Measurements from ENCODE around the gene RHEBL1. TPM values are rescaled to one million over a fixed set of nuclear protein-coding genes. Genes with fewer than 3 reads are reported as not detected.

RHEBL1 gene, protein sequence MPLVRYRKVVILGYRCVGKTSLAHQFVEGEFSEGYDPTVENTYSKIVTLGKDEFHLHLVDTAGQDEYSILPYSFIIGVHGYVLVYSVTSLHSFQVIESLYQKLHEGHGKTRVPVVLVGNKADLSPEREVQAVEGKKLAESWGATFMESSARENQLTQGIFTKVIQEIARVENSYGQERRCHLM
- 0.36 and 1.0 TPM in 2 replicates for total RNA-seq

DNA sequence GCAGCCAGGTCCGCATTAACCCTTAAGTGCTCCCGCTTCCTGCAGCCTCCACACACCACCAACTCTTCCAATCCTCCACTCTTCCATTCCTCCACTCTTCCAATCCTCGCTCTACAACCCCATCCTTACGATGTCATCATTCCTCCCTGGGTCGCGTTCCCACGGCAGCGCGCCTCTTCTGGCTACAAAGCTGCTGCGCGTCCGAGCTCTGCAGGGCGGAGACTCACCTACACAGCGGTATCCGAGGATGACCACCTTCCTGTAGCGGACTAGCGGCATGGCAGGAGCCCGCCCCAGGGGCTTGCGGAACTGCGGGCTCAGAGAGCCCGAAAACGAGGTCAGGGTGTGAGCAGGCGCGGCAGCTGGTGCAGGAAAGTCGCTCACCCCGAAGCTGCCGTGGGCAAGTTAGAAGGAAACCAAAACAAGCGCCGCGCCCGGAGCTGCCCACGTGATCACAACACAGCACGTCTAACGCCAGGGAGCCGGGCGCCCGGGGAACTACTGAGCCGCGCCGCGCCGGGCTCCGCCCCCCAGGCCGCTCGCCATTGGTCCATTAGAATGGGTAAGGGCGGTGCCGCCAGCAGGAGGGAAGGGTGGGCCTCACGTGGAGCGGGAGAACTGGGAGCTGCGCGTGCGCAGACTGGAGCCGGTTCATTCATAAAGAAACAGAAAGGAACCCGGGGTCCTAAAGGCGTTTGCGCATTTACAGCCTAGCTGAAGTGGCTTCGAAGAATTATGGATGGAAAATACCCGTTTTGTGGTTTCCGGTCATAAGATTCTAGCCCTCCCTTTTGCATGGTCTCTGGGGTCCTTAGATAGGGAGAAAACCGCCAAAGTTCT, at the start of gene RHEBL1:
Gene RHEBL1 (minus strand): TSS at position 473 of the 840 bp plus-strand sequence. CDS start 194 bp downstream, at position 279.

DNA sequence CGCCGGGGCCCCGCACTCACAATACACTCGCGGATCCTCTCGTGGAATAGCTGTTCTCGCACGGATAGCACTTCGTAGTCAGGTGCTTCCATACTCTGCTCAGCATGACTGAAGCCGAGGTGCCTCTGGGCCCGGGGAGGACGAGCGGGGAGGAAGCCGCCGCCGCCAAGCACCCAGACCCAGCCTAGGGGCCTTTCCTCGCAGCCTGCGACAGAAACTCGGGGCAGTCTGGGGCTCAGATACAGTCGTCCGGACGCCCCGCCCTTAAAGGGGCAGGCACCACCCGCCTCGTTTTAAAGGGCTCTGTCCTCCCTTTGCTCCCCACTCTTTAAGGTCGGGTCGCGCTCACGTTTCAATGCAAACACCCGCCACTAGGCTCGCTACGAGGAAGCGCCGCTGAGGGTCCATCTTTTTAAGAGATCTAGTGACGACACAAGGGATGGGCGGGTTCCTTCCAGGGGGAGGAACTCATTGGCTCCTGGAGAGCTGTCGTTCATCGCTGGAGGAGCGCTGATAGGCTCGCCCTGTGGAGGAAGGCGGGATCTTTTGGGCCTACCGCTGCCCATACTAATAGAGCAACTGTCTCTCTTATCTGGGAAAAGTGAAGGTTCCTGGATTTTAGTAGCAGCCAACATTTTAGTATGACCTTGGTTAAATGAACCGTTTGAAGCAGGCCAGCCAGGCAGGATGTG, 40.8 kb upstream of the RHEBL1 start, which contains the start of gene LMBR1L:
Gene LMBR1L (minus strand): TSS at position 384 of the 692 bp plus-strand sequence. CDS start 292 bp downstream, at position 92.

DNA sequence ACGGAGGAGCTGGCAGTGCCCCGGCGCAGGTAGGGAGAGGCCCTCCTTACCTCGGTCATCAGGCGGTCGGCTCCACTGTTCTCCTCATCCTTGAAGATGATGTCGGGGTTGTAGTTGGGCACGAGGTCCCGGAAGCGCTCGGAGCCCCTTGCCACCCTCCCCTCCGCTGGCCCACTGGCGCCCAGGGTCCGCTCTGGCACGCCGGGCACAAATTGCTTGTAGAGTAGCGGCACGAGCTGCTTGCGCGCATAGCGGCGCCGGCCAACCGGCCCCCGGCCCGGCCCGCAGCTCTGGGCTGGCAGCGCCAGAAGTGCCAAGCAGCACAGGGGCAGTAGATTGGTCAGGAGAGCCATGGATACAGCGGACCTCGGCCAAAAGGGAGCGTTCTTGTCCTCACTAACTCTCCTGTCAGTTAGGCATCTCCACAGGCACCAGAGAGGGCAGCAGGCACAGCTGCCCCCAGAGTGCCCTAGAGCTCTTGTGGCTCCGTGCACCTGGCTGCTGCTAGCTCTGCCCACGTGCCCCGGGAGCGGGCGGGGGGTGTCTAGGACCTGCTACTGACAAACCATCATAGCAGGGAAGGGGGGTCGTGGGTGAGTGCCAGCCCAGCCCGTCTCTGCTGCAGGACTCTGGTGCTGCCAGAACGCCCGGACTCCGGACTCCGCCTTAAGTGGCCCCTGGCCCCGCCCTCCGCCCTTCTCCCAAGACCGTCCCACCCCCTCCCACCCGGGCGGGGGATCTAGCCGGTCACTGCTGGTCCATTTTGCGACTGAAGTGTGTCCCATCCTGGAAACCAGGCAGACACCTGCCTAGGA, 24.6 kb upstream of the RHEBL1 start, which contains the start of gene DHH:
Gene DHH (minus strand): TSS at position 642 of the 815 bp plus-strand sequence. CDS start 289 bp downstream, at position 353.

DNA sequence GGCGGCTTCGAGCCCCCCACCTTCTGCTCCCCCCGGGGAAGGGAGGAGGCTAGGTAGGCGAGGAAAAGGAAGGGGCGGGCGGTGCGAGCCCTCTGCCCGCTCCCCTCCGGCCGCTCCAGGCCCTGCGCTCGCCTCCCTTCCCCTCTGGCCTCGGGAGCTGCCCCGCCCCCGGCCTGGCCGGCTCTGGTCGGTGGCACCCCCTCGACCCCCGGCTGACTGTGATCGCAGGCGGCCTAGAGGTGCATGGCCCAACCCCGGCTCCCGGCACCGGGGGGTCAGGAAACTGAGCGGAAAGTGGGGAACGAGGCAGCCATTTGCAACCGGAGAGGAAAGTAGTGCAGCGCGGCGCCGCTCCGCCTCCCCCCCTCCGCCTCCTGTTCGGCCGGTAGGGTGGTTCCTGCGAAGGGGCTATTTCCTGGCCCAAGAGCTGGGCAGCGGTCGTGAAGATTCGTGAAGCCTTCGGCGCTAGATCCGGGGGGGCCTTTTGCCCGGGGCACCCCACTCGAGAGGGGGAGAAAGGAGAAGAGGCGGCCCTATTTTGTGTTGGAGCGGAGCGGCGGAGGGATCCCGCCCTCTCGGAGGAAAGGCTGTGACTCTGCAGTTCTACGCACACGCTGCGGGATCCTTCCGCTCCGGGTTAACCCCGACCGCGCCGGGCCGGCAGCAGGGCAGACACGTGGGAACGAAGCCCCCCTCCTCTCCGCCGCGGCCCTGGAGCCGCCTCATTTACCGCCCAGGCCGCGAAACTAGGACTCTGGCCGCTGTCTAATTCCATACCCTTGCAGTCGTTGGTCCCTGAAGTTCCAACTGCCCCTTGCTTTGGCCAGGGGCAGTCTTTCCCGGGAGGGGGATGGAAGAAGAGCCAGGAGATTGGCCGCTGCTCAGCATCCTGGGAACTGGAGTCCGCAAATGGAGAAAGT, 9.3 kb downstream of the RHEBL1 start, which contains the start of gene KMT2D:
Gene KMT2D (minus strand): TSS at position 558 of the 920 bp plus-strand sequence. CDS start 5,470 bp downstream, outside the sequence.

DNA sequence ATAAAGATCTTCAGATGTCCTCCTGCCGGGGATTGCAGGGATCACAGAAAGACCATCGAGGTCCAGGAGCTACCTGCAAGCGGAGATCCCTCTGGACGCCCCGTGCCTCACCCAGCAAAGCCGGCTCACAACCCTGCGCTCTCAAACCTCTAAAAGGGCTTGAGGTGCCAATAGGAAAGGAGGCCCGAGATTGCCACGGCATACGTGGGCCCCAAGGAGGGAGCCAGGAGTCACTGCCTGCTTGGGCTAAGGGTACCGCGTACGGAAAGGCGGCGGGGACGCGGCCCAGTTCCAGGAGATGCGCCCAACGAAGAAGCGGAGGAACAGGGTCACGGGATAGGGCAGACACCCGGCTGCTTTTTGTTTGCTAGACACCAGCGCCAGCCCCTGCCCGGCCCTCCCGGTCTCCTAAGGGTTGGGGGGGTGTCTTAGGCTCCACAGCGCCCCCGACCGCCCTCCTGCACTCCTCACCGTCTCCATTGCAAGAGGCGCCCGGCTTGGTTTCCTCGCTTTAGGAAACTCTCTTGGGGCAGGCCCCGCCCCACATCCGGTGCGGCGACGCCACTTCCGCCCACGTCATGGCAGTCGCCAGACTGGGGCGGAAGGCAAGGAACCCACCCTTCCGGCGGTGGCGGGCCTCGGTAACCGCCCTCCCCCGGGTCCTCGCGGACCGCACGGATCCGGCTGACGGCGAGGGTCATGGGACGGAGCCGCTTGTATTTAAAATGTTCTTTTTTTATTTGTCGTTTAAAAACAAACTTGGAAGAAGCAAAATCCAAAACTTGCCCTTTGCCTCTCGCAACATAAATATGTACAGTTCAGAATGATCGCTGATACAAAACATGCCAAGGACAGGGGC, 51.3 kb downstream of the RHEBL1 start, which contains the start of gene PRKAG1:
Gene PRKAG1 (minus strand): TSS at position 516 of the 859 bp plus-strand sequence. CDS start 36 bp downstream, at position 480.

Other genes with a start within 250 kb of the RHEBL1 start
- gene DDX23, start 217.8 kb downstream of the RHEBL1 start, total RNA-seq: 67.0 and 95.1 TPM in 2 replicates
- gene RND1, start 204.1 kb downstream of the RHEBL1 start, total RNA-seq: 0.78 and 4.1 TPM in 2 replicates
- gene FKBP11, start 144.5 kb downstream of the RHEBL1 start, total RNA-seq: 6.2 and 20.5 TPM in 2 replicates
- 30.8 and 46.3 TPM in 2 replicates for gene ARF3, start 112.5 kb downstream of the RHEBL1 start, total RNA-seq
- 0.07 TPM in 1 of 2 replicates, not detected in the other for gene WNT10B, start 98.2 kb downstream of the RHEBL1 start, total RNA-seq
- gene WNT1, start 91.7 kb downstream of the RHEBL1 start, total RNA-seq: not detected in 2 replicates
- gene DDN, start 70.6 kb downstream of the RHEBL1 start, total RNA-seq: 0.28 and 0.68 TPM in 2 replicates
- gene PRKAG1, start 51.2 kb downstream of the RHEBL1 start, total RNA-seq: 50.8 and 62.2 TPM in 2 replicates
- gene KMT2D, start 9.2 kb downstream of the RHEBL1 start, total RNA-seq: 24.9 and 107 TPM in 2 replicates
- under 0.01 TPM in 1 of 2 replicates, not detected in the other for gene DHH, start 24.8 kb upstream of the RHEBL1 start, total RNA-seq
- 27.7 and 31.8 TPM in 2 replicates for gene LMBR1L, start 40.9 kb upstream of the RHEBL1 start, total RNA-seq
- 114 and 181 TPM in 2 replicates for gene TUBA1B, start 61.4 kb upstream of the RHEBL1 start, total RNA-seq
- gene TUBA1A, start 119.1 kb upstream of the RHEBL1 start, total RNA-seq: 2.7 and 16.7 TPM in 2 replicates
- gene TUBA1C, start 195.1 kb upstream of the RHEBL1 start, total RNA-seq: 208 and 261 TPM in 2 replicates
- gene PRPH, start 225.2 kb upstream of the RHEBL1 start, total RNA-seq: 0.07 and 0.34 TPM in 2 replicates